ENCODE data around the gene EFNA4.
A peak's percentile ranks its signal among the peaks of the same experiment; 100 is the strongest.

EFNA4 gene

DNA sequence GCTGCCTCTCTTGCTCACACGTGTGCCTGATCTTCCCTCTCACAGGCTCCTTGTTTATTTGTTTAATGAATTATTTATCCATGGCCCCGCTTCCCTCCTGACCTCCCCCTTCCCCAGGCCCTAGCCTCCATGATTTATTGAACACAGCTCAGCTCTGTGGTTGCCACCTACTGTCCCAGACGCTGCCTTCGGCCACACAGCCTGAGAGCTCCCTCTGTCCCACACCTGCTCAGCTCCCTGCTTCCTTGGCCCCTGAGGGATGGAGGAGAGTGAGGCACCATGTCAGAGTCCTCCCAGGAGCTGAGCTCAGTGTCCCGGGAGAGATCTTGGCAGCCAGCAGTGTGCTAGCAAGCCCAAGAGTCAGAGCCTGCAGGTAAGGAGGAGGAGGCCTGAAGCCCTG, 12.0 kb downstream of the EFNA4 start:
- DNase-seq, result no peak

DNA sequence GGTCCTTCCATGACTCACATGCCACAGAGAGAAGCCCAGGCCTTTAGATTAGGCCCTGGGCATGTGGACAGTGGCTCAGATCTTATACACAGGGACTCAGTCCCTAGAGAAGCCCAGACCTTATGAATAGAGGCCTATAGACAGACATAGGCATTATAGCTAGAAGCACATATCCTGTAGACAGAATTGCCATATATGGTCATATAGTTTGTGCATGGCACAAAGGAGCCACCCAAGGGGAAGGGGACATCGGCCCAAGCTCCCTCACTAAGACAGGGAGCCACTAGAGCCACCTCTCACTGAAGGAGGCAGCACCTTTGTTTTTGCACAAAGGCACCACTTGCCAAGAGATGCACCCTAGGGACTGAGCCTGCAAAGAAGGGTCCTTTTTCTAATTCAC, 12.8 kb downstream of the EFNA4 start:
- DNase-seq, result no peak

DNA sequence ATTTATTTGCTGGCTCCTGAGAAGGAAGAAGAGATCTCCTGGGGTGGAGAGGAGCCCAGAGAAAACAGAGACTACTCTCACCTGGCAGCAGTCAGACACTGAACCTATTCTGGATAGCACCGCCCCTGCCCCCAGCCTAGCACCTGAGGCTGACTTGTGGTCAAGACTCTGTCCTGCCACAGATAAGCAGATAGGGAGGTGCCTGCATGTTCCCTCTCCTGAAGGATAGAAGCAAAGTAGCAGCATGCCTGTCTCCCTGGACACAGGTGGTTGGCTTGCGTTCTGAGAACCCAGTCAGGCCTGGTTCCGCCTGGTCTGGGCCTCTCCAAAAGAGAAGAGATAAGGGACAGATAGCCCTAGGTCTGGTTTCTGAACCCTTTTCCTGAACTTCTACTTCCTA, 13.8 kb downstream of the EFNA4 start:
- DNase-seq, result no peak

DNA sequence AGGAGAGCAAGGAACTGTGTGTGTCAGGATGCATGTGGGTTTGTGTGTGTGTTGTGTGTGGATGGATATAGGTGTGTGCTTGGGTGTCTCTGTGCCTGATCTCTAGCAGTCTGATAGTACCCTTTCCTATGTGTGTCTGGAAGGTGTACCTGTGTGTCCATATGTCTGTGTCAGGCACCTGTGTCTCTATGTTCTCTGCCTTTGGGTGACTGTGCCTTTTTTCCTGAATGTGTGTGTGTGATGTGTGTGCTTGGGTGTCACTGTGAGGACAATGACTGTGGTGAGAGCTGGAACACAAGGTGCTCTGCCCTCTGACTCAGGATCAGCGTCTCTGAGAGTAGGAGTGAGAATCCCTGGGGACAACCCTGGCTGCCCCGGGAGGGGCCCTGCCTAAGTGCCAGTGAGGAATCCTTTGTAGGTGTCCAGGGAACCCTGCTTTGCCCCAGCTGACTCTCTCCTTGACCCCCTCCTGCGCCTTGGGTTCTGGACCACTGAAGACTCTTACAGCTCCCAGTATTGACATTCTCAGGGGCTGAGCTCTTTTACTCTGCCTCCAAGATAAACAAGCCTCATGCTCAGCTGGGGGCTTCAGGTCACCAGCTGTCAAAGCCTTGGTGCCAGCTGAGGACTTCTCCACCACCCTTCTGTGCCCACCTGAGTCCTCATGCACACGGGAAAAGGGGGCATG, 14.4 kb downstream of the EFNA4 start:
- DNase-seq, result no peak

DNA sequence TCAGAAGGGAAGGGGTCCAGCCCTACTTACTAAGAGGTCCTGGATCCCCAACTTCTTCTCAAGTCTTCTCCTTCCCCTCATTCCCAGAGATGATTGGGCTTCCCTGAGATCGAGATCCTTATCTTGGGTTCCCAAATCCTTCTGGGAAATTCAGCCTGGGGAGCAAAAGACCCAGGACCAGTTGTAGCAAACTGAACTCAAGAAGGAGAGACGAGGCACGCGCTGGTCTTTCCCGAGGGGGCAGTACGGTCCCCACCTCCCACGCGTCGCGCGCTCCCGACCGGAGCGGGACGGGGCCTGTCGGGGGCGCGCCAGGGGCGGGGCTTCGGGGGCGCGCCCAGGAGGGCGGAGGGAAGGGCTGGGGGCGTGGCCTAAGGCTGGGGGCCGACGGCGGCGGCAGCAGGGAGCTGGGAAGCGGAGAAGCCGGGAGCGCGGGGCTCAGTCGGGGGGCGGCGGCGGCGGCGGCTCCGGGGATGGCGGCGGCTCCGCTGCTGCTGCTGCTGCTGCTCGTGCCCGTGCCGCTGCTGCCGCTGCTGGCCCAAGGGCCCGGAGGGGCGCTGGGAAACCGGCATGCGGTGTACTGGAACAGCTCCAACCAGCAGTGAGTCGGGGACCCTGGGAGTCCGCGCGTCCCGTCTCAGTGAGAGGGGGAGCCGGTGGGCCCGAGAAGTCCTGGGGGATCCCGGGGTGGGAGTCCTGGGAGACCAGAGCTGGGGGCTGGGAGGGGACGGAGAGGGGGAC, 15.1 kb downstream of the EFNA4 start, which contains the start of gene EFNA3:
Gene EFNA3, plus strand, starts transcription at position 369 of the 741 bp plus-strand sequence. Its CDS starts 105 bp downstream, at position 474.
- DNase-seq, result peak; percentile 56

DNA sequence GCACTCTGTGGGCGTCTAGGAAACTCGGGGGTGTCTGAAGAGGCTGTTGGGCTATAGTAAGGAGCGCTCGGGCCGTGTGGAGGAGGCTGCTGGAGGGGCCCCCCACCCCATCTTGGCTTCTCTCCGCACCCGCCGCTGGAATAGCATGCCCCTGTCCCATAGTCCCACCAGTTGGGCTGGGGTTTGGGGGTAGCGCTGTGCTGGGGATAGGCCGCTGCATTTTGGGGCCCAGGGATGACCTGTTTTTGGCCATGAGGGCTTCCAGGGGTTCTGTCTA, 15.6 kb downstream of the EFNA4 start:
- DNase-seq, result no peak

DNA sequence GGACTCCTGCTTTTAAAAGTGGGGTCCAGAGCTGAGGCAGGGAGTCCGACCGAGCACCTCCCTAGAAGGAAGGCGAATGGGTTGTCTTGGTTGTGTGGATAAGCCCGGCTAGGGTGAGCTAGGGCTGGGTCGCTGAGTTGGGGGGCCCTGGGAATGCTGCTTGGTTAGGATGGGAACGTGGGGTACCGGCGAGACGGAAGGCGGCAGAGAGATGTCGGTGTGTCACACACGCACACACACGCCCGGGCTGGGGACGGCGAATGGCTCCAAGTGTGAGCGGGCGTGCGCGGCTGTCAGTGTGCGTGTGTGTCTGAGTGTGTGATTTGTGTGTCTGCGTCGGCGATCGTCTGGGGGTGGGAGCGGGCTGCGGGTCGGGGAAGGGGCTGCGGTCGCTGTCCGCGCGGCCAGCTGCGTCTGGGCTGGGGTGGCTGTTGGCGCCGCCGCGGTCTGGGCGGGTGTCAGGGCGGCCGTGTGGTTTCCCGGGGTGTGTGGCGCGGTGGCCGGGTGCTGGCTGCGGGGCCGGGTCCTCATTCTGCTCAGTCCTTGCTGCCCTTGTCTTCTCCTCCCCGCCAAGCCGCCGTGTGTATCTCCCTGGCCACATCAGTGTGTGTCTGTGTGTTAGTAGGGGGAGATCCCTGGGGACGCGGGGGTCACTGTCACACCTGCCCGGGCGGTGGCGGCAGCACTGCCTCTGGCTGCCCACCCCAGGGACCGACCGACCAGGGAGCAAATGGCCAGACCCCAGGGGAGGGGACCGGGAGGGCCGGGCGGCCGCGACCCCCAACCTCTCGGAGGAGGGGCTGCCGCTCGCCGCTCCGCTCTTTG, 16.2 kb downstream of the EFNA4 start:
- DNase-seq, result no peak

DNA sequence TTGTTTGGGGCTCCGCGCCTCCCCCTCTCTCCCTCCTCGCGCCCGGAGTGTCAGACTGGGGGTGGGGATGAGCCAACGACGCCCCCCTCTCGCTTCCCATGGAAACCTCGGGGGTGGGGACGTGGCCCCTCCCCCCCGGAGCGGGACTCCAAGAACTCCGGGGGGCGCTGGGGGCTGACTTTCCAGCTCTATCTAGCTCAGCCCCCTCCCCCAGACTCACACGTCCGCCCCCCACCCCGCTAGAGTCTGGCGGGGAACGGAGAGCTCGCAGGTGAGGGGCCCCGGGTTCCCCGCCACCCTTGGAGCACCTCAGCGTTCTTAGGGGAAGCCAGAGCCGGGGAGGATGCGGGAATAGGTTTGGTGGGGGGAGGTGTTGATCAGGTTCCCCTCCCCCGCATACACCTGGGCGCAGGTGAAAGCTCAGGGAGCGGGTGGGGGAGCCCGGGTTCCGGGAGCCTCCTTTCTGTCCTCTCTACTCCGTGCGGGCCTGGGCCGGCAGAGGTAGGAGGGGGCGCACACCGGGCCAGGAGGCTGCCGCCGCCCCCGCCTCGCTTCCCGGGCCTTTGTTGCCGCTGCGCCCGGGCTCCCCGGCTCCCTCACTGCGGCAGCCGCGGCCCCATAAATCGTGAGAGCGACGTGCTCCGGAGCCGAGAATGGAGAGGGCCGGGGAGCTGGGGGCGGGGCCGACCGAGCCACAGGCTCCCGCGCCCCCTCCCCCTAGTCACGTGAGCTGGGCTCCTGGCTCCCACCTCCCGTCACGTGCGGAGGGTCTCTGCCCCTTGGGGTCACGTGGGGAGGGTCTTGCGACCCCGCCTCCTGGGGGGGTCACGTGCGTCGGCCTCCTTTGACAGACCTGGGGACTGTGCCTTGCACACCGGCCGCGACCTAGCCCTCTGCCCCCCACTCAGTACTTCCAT, 17.0 kb downstream of the EFNA4 start:
- DNase-seq, result peak; percentile 98

DNA sequence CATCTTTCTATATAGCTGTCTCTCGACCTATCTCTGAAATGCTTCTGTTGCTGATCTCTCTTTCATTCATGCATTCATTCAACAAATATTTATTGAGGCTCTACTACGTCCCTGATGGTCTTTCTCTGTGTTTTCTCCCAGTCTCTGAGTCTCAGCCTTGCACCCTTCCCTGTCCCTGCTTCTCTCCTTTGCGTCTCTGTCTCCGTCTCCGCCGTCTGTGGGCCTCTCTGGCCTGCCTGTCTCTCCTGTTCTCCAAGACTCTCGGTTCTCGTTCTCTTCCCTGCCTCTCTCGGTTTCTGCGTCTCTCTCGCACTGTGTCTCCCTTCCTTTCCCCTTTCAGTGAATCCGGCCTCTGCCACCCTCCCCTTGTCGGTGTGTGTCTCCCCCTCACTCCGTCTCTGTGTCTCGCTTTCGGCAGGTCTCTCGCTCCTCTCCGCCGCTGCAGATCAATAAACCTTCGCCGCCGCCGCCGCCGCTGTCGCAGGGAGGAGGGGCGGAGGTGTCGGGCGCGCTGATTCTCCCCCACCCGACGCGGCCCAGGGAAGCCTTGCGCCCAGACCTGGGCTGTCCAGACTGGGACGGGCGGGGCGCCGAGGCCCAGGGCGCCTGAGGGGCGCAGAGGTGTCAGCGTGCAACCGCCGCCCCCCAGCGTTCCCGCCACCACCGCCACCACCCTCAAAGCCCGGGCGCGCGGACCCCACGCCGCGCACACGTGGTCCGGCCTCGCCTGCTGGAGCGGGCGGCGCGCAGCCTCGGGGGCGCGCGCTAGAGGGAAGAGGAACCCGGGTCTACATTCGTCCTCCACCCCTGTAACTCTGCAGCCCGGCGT, 18.1 kb downstream of the EFNA4 start:
- DNase-seq, result no peak

DNA sequence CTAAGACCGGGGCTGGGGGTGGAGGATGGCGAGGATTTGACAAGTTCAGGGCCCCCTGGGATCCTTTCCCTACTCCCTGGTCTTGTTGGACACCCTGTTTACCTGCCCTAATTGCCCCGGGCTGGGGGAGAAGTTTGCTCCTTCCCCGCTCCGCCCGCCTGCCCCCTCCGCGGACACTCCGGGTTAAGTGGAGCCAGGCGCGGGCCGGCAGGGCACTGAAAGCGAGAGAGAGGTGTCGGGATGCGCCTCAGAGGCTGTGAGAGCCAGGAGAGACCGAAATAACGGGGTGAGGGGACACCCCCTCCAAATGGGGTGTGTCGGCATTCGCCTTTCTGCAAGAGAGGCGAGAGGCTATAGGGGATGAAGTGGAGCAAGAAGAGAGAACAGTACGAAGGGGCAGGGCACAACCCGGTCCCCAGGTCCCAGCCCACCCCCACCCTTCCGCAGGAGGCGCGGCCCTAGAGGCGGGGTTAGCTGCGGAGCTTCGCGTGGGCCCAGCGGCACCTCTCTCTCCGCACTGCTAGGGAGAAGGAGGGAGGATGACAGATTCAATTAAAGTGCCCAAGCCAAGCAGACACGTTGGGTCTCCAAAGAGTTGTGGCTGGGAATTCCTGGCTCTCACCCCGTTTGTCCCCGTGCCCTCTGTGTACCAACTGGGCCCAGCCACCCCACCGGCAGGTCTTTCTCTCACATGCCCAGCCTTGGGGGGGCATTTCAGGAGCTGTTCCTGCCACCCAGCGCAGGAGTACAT, 18.9 kb downstream of the EFNA4 start:
- no peak for DNase-seq

DNA sequence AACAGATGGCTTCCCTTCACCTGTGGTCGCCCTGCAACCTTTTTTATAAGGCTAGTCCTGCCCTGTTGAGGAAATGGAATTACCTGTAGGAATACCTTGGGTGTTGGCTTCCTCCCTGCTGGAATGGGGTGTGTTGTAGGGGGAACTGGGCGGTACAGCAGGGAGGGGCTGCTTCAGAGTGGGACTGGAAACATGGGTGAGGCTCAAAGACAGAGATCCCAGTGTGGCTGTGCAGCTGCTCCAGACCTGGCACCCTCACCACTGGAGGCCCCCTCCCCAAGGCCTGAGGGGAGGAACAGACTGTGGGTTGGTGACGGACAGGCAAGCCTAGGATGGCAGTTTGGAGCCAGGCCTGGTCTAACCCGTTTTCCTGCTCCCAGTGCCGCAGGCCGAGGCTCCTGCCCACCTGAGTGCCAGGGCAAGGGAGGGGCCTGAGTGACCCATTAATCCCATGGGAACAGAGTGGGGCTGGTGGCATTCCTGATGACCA, 19.6 kb downstream of the EFNA4 start:
- DNase-seq, result no peak

DNA sequence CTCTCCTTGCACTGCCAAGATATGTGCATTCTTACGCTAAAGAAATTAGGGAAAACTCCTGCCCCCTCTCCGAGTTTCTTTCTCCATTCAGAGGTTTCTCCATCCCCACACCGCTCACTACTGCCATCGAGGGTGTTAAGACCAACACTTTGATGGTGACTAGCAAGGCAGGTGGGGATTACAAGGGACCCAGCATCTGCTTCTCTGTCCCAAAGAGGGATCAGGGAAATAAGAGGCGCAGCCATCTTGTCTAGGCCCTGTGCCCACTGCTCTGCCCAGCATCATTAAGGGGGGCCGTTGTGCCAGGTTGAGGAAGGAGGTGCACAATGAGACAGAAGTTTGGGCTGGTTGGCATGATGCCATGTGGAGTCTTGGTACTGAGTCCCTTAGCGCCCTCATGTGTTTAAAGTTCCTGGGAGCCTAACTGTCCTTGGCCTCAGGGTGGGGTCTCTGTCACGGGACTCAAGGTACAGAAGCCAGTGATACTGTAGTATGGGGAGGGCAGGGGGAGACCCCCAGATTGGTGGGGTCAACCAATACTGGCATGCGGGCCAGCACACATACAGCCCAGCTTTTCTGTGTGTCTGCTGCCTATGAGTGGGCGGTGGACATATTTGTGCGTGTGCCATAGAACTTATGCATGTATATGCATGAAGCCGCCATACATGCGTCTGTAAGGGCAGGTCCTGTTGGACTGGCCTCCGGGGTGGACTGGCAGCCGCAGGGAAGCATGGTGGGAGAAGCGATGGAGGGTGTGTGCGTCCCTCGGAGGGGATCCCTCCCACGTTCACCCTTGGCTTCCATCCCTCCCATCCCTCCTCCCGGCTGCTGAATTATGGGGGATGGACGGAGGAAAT, 20.6 kb downstream of the EFNA4 start:
- DNase-seq, result no peak

DNA sequence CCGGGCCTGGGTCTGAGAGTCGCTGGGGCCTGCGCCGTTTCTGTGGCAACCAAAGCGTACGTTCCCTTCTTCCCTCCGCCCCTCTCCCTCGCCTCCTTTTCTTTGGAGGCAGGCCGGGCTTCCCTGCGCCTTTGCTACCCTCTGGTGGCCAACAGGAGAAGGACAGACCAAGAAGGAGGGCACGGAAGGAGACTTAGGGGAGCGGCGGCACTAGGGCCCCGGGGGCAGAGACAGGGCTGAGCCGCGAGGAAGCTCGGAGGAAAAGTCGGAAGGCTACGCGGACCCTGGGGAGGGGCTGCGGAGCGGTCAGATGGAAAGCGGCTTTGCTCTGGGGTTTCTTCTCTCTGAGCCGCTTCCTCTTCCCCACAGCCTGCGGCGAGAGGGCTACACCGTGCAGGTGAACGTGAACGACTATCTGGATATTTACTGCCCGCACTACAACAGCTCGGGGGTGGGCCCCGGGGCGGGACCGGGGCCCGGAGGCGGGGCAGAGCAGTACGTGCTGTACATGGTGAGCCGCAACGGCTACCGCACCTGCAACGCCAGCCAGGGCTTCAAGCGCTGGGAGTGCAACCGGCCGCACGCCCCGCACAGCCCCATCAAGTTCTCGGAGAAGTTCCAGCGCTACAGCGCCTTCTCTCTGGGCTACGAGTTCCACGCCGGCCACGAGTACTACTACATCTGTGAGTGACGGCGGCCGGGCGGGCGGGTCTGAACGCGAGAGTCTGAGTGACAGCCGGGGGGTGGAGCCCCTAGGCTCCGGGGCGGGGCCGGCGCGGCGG, 21.4 kb downstream of the EFNA4 start:
- DNase-seq, result peak; percentile 96

DNA sequence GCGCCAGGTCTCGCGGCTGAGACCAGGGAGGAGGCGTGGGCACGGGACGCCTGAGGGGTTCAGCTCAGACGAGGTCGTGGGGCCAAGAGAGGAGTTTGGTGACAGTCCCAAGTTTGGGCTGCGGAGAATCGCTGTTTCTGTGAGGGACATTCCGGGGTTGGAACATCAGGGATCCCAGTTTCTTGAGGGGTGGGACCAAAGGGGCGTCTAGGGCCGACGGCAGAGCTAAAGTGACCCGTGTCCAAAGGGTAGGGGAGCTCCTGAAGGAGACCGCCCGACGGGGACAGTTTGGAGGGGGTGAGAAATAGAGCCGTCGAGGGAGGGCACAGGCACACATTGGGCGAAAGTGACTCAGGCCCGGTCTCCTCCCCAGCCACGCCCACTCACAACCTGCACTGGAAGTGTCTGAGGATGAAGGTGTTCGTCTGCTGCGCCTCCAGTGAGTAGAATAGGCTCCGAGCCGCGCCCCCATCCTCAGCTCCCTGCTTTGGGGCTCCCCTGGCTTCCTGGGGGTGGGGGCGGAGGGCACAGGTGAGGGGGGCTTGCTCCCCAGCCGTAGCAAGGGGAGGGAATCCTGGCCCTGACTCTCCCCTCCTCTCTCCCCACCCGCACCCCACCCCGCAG, 22.1 kb downstream of the EFNA4 start:
- no peak for DNase-seq

DNA sequence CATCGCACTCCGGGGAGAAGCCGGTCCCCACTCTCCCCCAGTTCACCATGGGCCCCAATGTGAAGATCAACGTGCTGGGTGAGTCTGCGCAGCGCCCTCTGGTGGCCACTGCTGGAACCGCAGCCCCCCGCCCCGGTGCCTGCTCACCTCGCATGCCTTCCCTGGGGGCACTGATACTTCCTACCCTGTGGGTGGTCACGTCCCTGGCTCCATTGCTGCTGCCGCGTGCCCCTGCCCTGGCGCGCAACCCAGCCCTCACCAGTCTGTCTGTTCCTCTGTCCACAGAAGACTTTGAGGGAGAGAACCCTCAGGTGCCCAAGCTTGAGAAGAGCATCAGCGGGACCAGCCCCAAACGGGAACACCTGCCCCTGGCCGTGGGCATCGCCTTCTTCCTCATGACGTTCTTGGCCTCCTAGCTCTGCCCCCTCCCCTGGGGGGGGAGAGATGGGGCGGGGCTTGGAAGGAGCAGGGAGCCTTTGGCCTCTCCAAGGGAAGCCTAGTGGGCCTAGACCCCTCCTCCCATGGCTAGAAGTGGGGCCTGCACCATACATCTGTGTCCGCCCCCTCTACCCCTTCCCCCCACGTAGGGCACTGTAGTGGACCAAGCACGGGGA, 22.7 kb downstream of the EFNA4 start:
- DNase-seq, result no peak

DNA sequence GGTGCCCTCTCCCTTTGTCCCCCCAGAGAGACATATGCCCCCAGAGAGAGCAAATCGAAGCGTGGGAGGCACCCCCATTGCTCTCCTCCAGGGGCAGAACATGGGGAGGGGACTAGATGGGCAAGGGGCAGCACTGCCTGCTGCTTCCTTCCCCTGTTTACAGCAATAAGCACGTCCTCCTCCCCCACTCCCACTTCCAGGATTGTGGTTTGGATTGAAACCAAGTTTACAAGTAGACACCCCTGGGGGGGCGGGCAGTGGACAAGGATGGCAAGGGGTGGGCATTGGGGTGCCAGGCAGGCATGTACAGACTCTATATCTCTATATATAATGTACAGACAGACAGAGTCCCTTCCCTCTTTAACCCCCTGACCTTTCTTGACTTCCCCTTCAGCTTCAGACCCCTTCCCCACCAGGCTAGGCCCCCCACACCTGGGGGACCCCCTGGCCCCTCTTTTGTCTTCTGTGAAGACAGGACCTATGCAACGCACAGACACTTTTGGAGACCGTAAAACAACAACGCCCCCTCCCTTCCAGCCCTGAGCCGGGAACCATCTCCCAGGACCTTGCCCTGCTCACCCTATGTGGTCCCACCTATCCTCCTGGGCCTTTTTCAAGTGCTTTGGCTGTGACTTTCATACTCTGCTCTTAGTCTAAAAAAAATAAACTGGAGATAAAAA, 23.5 kb downstream of the EFNA4 start:
- no peak for DNase-seq

All from NCI-H1105 (cell line).